IPS-20b (cell line): ENCODE results near the gene PRKG1.

Source experiments
- H3K27ac ChIP-seq: one replicate; pipeline ENCODE4 v1.5.1; 2013; ENCODE audit warnings: low read length
- H3K27me3 ChIP-seq: 2 replicates; pipeline ENCODE4 v1.6.1; 2013; ENCODE audit warnings: mild to moderate bottlenecking, low read length, inconsistent platforms; ENCODE audit not compliant: insufficient read depth
- H3K36me3 ChIP-seq: 2 replicates; pipeline ENCODE4 v1.6.1; 2013; ENCODE audit warnings: low read depth, mild to moderate bottlenecking, inconsistent platforms, low read length, moderate library complexity; ENCODE audit not compliant: insufficient read depth
- H3K4me1 ChIP-seq: 2 replicates; pipeline ENCODE4 v1.6.1; 2013; ENCODE audit warnings: mild to moderate bottlenecking, control low read depth, inconsistent platforms, low read length, moderate library complexity; ENCODE audit not compliant: insufficient read depth
- H3K4me3 ChIP-seq: 2 replicates; pipeline ENCODE4 v1.5.1; 2013; ENCODE audit warnings: mild to moderate bottlenecking, low read length, inconsistent platforms
- H3K9ac ChIP-seq: 2 replicates; pipeline ENCODE4 v1.6.1; 2013; ENCODE audit warnings: low read depth, mild to moderate bottlenecking, inconsistent platforms, low read length, moderate library complexity
- H3K9me3 ChIP-seq: 2 replicates; pipeline ENCODE4 v1.6.1; 2013; ENCODE audit warnings: mild to moderate bottlenecking, low read depth, low read length, inconsistent platforms; ENCODE audit not compliant: insufficient read depth

PRKG1 gene

DNA sequence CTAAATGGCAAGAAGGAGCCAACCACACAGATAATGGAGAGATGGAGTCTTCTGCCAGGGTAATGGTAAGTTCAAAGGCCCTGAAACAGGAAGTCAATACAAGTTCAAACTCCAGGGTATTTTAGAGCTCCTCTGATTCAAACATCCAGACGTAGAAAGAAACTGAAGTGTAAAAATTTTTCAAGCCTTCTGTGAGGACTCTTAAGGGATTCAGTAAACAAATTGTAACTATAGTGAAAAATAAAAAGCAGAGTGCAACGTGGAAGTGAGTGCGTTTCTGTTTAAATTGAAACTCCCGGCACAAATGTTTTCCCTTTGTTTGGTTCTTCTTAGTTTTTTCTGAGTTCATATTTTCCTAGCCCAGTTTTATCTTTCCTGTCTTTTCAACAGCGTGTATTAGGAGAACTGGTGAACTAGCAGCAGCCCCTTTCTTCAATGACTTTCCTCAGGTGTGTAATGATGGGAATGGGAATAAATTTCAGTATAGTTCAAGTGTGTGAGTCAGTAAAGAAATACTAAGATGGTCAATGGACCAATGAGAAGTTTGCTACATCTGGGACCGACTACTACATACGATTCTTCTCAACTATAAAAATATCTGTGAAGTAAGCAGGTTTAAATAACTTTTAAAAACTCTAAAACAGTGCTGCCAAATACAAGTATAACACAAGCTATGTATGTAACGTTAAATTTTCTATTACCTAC, 326.3 kb downstream of the PRKG1 start:
- Histone ChIP-seq H3K27me3 (no peaks in the 10 kb centered on the region), H3K4me3 (no peak overlapping the region), H3K9me3 (no peaks in the 10 kb centered on the region), H3K9ac (no peak overlapping the region), H3K27ac (no peak overlapping the region), H3K4me1 (peaks cover 4% of the 10 kb centered on the region; the same call in 1 of the 2 replicates), H3K36me3 (no peaks in the 10 kb centered on the region)

GRCh38 chr10:51403521-51403920, 329.2 kb downstream of the PRKG1 start:
- H3K9me3 ChIP-seq, result no peaks in the 10 kb centered on the region
- H3K36me3 ChIP-seq, result no peaks in the 10 kb centered on the region
- H3K27me3 ChIP-seq, result no peaks in the 10 kb centered on the region
- no peak overlapping the region for H3K27ac ChIP-seq
- no peak overlapping the region for H3K4me3 ChIP-seq
- H3K9ac ChIP-seq, result no peak overlapping the region
- H3K4me1 ChIP-seq, result peaks cover 6% of the 10 kb centered on the region; the same call in 1 of the 2 replicates

DNA sequence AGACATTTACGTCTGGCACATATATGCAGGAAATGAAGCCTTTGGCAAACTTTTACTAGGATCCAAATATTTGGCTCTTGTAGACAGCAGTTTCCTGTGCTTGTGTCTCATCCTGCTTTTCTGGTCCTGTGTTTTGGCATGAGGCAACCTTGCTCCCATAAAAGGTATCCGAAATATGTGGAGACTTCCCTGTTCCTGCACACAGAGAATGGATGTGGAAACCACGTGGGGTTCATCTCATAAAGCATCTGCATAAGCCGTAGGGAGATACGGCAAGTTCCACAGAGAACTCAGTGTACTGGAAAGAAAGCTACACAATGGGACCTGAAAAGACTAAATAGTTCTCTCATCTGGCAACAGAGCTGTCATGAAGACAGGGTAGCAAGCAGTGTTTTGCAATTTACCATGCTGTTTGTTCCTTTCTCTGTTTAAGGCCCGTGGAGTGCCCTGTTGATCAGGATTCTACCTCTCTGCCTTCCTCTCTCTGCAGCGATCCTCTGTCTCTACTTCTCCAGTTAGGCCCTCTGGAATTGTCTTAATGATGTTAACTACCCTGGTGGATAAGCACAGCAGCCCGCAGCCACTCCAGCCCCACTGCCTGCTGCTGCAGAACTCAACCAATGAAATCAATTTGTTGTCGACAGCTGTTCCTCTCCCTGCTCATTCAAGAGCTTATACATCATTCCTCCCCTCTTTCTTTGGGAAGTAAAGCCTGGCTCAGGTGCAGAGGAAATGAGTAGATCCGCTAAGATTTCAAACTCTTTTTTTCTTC, 331.5 kb downstream of the PRKG1 start:
- Histone ChIP-seq H3K36me3 (no peaks in the 10 kb centered on the region), H3K4me3 (no peak overlapping the region), H3K4me1 (peaks cover 6% of the 10 kb centered on the region; the same call in 1 of the 2 replicates), H3K27ac (no peak overlapping the region), H3K9ac (no peak overlapping the region), H3K9me3 (no peaks in the 10 kb centered on the region), H3K27me3 (no peaks in the 10 kb centered on the region)

- Histone ChIP-seq H3K9ac (no peak overlapping the region), H3K27ac (no peak overlapping the region), H3K9me3 (no peaks in the 10 kb centered on the region), H3K36me3 (no peaks in the 10 kb centered on the region), H3K4me1 (peaks cover 6% of the 10 kb centered on the region; the same call in 1 of the 2 replicates), H3K4me3 (no peak overlapping the region), H3K27me3 (no peaks in the 10 kb centered on the region)
Observed at GRCh38 chr10:51406581-51406980, 332.3 kb downstream of the PRKG1 start.

DNA sequence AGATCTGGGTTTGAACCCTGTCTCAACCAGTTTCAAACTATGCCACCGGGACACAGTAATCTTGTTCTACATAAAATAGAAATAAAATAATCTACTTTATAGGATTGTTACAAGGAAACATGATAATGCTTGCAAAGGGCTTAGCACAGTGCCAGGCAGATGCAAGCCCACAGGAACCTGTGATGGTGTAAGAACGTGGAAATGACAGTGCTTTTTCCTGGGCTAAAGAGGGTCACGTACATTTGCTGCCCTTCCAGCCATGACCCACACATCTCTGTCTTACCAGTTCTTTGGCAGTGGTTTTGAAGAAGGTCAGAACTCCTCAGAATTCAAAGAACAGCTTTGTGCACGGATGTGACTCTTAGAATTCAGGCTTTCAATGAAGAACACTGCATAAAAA, 342.2 kb downstream of the PRKG1 start:
- Histone ChIP-seq H3K4me1 (no peaks in the 10 kb centered on the region), H3K9ac (no peak overlapping the region), H3K27me3 (no peaks in the 10 kb centered on the region), H3K27ac (no peak overlapping the region), H3K4me3 (no peak overlapping the region), H3K36me3 (no peaks in the 10 kb centered on the region), H3K9me3 (no peaks in the 10 kb centered on the region)

DNA sequence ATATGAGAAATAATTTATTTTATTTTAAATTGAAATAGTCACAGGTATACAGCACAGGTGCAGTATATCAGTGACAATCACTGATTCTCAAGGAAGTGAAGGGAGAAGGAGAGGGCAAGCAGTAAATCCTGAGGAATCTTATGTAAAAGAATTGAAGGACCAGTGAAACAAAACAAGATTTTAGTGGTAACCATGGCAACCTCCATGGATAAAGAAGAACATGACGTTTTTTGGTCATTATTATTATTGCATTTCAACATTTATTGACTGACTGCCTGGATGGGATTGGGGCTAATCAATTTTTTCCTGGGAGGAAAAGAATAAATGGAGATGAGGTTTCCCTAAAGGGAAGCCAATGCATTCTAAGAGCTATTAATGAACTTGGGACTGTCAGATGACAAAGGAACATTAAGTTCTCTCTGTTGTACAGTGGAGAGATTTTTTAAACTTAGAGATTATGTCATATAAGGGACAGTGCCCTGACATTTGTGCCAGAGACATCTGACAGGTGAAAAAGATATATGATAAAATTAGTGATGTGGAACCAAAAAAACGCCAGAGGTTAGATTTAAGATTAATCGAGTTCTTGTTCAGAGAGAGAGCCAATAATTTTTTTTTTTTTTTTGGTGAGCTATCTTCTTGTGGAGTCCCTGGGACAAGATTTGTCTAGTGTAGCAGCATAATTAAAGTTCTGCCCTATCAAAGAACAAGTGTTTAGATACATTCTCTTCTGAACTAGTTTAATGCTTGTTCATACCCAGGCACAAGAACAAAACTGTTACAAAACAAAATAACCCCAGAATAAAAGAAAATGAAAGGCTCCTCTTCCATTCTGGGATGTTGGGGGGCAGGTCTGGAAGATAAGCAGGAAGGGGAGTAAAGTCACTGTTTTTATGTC, 345.2 kb downstream of the PRKG1 start:
- no peaks in the 10 kb centered on the region for H3K36me3 ChIP-seq

GRCh38 chr10:51421853-51422252, 347.6 kb downstream of the PRKG1 start:
- Histone ChIP-seq H3K27me3 (no peaks in the 10 kb centered on the region), H3K4me3 (no peak overlapping the region), H3K4me1 (no peaks in the 10 kb centered on the region; the same call in 1 of the 2 replicates), H3K9me3 (no peaks in the 10 kb centered on the region), H3K27ac (no peak overlapping the region), H3K36me3 (no peaks in the 10 kb centered on the region), H3K9ac (no peak overlapping the region)

More for the DNA sequence above, 345.2 kb downstream of the PRKG1 start:
- no peak overlapping the region for H3K27ac ChIP-seq
- H3K4me1 ChIP-seq, result no peaks in the 10 kb centered on the region; the same call in 1 of the 2 replicates
- no peaks in the 10 kb centered on the region for H3K27me3 ChIP-seq
- H3K9me3 ChIP-seq, result no peaks in the 10 kb centered on the region
- no peak overlapping the region for H3K4me3 ChIP-seq
- no peak overlapping the region for H3K9ac ChIP-seq

GRCh38 chr10:51422311-51423120, 348.2 kb downstream of the PRKG1 start:
- Histone ChIP-seq H3K9ac (no peak overlapping the region), H3K27me3 (no peaks in the 10 kb centered on the region), H3K36me3 (no peaks in the 10 kb centered on the region), H3K9me3 (no peaks in the 10 kb centered on the region), H3K4me1 (no peaks in the 10 kb centered on the region; the same call in 1 of the 2 replicates), H3K27ac (no peak overlapping the region), H3K4me3 (no peak overlapping the region)

GRCh38 chr10:51423121-51423452, 348.8 kb downstream of the PRKG1 start:
- Histone ChIP-seq H3K36me3 (no peaks in the 10 kb centered on the region), H3K9ac (no peak overlapping the region), H3K27me3 (no peaks in the 10 kb centered on the region), H3K9me3 (no peaks in the 10 kb centered on the region), H3K4me1 (no peaks in the 10 kb centered on the region; the same call in 1 of the 2 replicates), H3K27ac (no peak overlapping the region), H3K4me3 (no peak overlapping the region)

- Histone ChIP-seq H3K4me3 (no peak overlapping the region), H3K9ac (no peak overlapping the region), H3K4me1 (no peaks in the 10 kb centered on the region; the same call in 1 of the 2 replicates), H3K27ac (no peak overlapping the region), H3K9me3 (no peaks in the 10 kb centered on the region), H3K27me3 (no peaks in the 10 kb centered on the region), H3K36me3 (no peaks in the 10 kb centered on the region)
Observed at GRCh38 chr10:51425431-51425830, 351.1 kb downstream of the PRKG1 start.

DNA sequence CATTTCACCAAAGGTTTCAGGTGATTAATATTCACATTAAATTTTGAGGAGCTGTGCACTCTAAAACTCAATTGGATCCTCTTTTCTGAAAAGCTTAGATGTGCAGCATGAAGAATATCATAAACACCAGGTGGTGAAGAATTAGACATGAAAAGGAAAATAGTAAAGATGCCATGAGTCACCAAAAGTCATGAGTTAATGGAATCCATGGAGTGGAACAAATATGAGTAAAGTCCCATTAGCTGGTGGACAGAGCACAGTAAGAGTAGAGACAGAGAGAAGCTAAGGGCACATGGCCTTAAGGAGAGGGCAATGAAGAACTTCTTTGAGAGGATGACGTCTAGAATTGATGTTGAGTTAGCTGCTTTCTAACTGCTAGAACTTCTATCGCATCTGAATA, 353.5 kb downstream of the PRKG1 start:
- Histone ChIP-seq H3K27ac (no peak overlapping the region), H3K9ac (no peak overlapping the region), H3K4me1 (peaks cover 7% of the 10 kb centered on the region; the same call in 1 of the 2 replicates), H3K27me3 (no peaks in the 10 kb centered on the region), H3K36me3 (no peaks in the 10 kb centered on the region), H3K4me3 (no peak overlapping the region), H3K9me3 (no peaks in the 10 kb centered on the region)
